ENCODE data around the gene COMMD1.
"Not testable (repeated sequence)": the region's sequence is repeated elsewhere in the genome, so short reads cannot be mapped to it uniquely, and the experiment has no call there.

COMMD1 gene

GRCh38 chr2:62089658-62090057 is 184.2 kb downstream of the COMMD1 start:
- DNase-seq, result no peak

GRCh38 chr2:62091471-62091870 is 186.0 kb downstream of the COMMD1 start:
- no peak for DNase-seq

- DNase-seq, result no peak
Measured at GRCh38 chr2:62099050-62099449, 193.6 kb downstream of the COMMD1 start.

- DNase-seq, result no peak
Measured at GRCh38 chr2:62099523-62100175, 194.2 kb downstream of the COMMD1 start.

- DNase-seq, result no peak
Measured at GRCh38 chr2:62101886-62102285, 196.4 kb downstream of the COMMD1 start.

- no peak for DNase-seq
Measured at GRCh38 chr2:62102402-62102920, 197.0 kb downstream of the COMMD1 start.

- no peak for DNase-seq
Measured at GRCh38 chr2:62109554-62109953, 204.1 kb downstream of the COMMD1 start.

GRCh38 chr2:62110415-62111025 is 205.0 kb downstream of the COMMD1 start:
- DNase-seq, result no peak

- no peak for DNase-seq
Measured at GRCh38 chr2:62112179-62112578, 206.7 kb downstream of the COMMD1 start.

- DNase-seq, result no peak
Measured at GRCh38 chr2:62114564-62114963, 209.1 kb downstream of the COMMD1 start.

- no peak for DNase-seq
Measured at GRCh38 chr2:62116983-62117382, 211.5 kb downstream of the COMMD1 start.

GRCh38 chr2:62118160-62118559 is 212.7 kb downstream of the COMMD1 start:
- DNase-seq, result no peak

- DNase-seq, result no peak
Measured at GRCh38 chr2:62119311-62119974, 214.0 kb downstream of the COMMD1 start.

GRCh38 chr2:62126239-62126638 is 220.8 kb downstream of the COMMD1 start:
- DNase-seq, result not testable (repeated sequence)

GRCh38 chr2:62133320-62133823 is 227.9 kb downstream of the COMMD1 start:
- DNase-seq, result no peak

- DNase-seq, result no peak
Measured at GRCh38 chr2:62136956-62137830, 231.7 kb downstream of the COMMD1 start.

- no peak for DNase-seq
Measured at GRCh38 chr2:62140426-62141141, 235.1 kb downstream of the COMMD1 start.

GRCh38 chr2:62141142-62141740 is 235.8 kb downstream of the COMMD1 start:
- DNase-seq, result no peak

GRCh38 chr2:62142054-62142453 is 236.6 kb downstream of the COMMD1 start:
- DNase-seq, result no peak

GRCh38 chr2:62143696-62144095 is 238.2 kb downstream of the COMMD1 start:
- no peak for DNase-seq

- DNase-seq, result no peak
Measured at GRCh38 chr2:62144689-62145477, 239.4 kb downstream of the COMMD1 start.

Measured in T1000 (cell line).